Measurements from ENCODE around the gene EID3.

EID3 gene

DNA sequence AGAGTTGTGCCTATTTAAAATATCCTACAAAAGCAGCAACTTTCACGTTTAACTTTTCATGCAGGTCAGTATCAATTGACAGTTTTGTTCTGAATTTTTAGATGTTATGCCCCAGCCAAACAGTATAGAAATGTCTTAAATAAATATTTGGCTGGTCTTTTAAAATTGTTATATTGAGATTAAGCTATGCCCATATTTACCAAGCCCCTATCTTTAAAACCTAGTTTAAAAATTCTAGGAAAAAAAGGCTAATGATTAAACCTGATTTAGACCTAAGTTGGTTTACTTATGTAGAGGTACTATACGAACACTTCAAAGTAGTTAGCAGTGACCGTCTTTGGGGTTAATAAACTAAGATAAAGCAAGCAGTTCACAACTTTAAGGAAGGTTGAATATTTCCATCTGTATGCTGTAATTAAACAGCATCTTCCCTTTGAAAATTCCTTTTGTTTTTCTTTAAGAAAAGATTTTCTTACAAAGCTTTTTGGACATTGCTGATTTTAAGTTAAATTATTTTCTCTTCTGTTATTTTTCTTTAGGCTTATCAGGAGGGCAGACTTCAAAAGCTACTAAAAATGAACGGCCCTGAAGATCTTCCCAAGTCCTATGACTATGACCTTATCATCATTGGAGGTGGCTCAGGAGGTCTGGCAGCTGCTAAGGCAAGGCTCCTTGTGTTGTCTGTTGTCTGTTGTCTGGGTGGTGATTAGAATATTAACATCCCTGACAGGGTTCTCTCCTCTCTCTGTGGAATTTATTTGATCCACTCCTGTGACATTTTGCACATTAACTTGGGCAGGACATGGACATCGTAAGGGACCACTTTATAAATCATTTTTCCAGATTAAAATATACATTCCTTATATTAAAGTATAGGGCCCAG is 7.5 kb downstream of the EID3 start:
- Histone ChIP-seq H3K27me3 (ENCODE audit: insufficient read depth, low read length) (no peaks in the 10 kb centered on the region), H3K36me3 (ENCODE audit: insufficient read depth, low read length) (peaks cover 49% of the 10 kb centered on the region), H3K9me3 (ENCODE audit: low read length) (no peaks in the 10 kb centered on the region), H2AFZ (ENCODE audit: low read depth, low read length) (no peak overlapping the region), H3K4me3 (ENCODE audit: low read length) (no peak overlapping the region), H3K4me1 (ENCODE audit: insufficient read depth, low read length) (no peaks in the 10 kb centered on the region)

DNA sequence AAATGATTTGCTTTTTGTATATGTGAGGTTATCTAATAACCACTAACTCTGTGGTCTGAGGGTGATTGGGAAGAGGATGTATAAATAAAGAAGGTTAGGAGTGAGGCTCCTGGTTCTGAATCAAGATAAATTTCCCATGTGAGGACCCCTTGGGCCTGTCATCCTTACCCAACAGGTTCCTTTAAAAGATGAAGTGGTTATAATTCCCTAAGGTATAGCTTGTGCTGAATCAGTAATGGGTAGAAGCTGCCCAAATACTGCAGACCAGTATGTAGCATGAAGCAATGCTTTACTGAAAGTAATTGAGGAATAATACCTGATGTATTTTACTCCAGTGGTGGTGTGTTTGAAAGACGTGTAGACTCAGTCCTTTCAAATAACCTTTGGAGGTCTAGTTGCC is 8.7 kb downstream of the EID3 start:
- Histone ChIP-seq H2AFZ (ENCODE audit: low read depth, low read length) (no peak overlapping the region), H3K27me3 (ENCODE audit: insufficient read depth, low read length) (no peaks in the 10 kb centered on the region), H3K36me3 (ENCODE audit: insufficient read depth, low read length) (peaks cover 55% of the 10 kb centered on the region), H3K4me1 (ENCODE audit: insufficient read depth, low read length) (no peaks in the 10 kb centered on the region), H3K9me3 (ENCODE audit: low read length) (no peaks in the 10 kb centered on the region), H3K4me3 (ENCODE audit: low read length) (no peak overlapping the region)

DNA sequence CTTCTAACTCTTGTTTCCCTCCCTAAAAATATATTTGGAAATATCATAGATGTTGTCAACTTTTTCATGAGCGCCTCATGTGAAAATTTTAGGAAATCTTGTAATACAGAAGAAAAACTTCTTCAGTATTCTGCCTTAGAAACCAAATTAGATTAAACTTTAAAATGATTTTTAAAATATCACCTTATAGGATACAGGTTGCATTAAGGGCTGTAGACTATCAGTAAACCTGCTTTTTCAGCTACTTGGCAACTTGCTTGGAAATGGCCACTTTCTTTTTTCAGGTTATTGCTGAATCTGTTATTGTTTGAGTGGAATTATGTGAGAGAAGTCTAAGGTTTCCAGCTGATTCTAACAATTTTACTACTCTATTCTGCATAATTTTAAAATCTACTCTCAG is 9.1 kb downstream of the EID3 start:
- H3K27me3 ChIP-seq (ENCODE audit: insufficient read depth, low read length), result no peaks in the 10 kb centered on the region
- peaks cover 60% of the 10 kb centered on the region for H3K36me3 ChIP-seq (ENCODE audit: insufficient read depth, low read length)
- H3K4me1 ChIP-seq (ENCODE audit: insufficient read depth, low read length), result no peaks in the 10 kb centered on the region
- H3K4me3 ChIP-seq (ENCODE audit: low read length), result no peak overlapping the region
- H2AFZ ChIP-seq (ENCODE audit: low read depth, low read length), result no peak overlapping the region
- H3K9me3 ChIP-seq (ENCODE audit: low read length), result no peaks in the 10 kb centered on the region

DNA sequence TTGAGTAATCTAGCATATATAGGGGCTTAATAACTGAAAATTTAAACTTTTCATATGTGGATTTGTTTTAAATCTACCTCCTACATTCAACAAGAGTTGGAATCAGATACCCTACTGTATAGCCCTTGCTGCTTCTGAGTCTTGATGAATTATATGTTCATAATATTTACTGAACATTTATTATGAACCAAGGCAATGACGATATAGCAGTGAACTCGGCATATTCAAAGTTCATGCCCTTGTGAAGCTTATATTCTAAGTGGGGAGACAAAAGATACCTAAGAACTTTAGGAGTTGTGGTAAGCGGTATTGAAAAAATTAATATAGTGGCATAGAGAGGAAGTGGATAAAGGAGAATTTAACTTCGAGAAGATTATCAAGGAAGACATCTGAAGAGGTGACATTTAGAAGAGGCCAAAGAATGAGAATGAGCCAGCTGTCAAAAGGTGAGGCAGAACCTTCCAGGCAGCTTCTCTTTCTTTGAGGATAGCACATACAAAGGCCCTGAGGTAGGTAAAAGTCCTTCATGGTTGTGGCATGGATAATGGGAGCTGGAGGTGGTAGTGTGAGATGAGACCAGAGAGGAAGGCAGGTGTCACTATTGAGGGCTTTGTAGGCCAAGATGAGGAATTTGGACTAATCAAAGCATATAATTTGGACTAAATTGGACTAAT is 10.2 kb downstream of the EID3 start:
- H3K36me3 ChIP-seq (ENCODE audit: insufficient read depth, low read length), result peaks cover 67% of the 10 kb centered on the region
- H3K4me3 ChIP-seq (ENCODE audit: low read length), result no peak overlapping the region
- no peaks in the 10 kb centered on the region for H3K27me3 ChIP-seq (ENCODE audit: insufficient read depth, low read length)
- no peaks in the 10 kb centered on the region for H3K9me3 ChIP-seq (ENCODE audit: low read length)
- no peak overlapping the region for H2AFZ ChIP-seq (ENCODE audit: low read depth, low read length)
- H3K4me1 ChIP-seq (ENCODE audit: insufficient read depth, low read length), result no peaks in the 10 kb centered on the region

DNA sequence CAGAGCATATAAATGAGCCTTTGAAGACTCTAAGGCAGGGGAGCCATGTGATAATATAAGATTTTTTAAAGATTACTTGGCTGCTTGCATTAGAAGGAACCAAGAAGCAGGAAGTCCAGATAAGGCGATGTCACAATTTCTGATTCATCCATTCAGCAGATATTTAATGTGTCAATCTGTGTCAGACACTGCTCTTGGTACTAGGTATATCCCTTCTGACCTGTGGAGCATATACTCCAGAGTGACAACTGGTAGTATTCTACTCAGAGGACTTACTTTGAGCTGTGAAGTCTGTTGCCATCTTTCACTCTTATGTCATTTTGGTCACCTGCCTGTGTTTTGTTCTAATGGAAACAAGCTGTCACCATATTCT is 10.7 kb downstream of the EID3 start:
- H3K27me3 ChIP-seq (ENCODE audit: insufficient read depth, low read length), result no peaks in the 10 kb centered on the region
- H3K9me3 ChIP-seq (ENCODE audit: low read length), result no peaks in the 10 kb centered on the region
- H3K36me3 ChIP-seq (ENCODE audit: insufficient read depth, low read length), result peaks cover 70% of the 10 kb centered on the region
- no peak overlapping the region for H2AFZ ChIP-seq (ENCODE audit: low read depth, low read length)
- no peak overlapping the region for H3K4me3 ChIP-seq (ENCODE audit: low read length)
- H3K4me1 ChIP-seq (ENCODE audit: insufficient read depth, low read length), result no peaks in the 10 kb centered on the region

DNA sequence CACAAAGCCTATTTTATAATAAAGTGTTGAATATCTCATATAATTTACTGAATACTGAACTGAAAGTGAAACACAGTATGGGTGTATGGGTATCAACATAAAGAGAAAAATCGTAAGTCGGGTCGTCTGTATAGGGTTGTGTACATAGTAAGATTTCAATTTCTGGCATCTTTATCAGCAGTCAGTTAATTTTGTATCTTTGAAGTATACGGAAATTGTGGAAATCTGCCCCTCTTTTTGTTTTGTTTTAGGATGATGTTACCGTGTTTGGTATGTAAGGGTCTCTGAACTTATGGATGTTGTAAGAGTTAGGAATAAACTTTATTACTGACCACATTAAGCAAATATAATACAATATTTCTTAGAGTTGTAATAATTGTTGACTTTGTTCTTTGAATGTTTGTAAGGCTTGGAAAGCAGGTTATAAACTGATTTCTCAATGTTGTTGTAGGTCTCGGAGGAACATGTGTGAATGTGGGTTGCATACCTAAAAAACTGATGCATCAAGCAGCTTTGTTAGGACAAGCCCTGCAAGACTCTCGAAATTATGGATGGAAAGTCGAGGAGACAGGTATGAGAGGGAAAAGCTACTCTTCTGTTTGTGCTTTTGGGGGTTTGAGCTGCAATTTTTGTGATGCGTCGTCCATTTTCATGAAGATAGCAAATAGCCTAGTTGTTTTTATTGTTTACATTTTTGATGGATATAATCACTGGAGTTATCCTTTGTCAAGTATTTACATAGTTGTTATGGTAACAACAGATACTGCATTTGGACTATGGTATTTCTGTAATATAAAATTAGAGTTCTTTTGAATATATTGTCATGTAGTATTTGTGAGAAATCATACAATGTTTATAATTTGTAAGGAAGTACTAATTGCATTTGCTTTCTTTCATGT is 12.0 kb downstream of the EID3 start:
- no peaks in the 10 kb centered on the region for H3K27me3 ChIP-seq (ENCODE audit: insufficient read depth, low read length)
- no peaks in the 10 kb centered on the region for H3K9me3 ChIP-seq (ENCODE audit: low read length)
- no peak overlapping the region for H2AFZ ChIP-seq (ENCODE audit: low read depth, low read length)
- no peaks in the 10 kb centered on the region for H3K4me1 ChIP-seq (ENCODE audit: insufficient read depth, low read length)
- H3K36me3 ChIP-seq (ENCODE audit: insufficient read depth, low read length), result peaks cover 76% of the 10 kb centered on the region
- no peak overlapping the region for H3K4me3 ChIP-seq (ENCODE audit: low read length)

DNA sequence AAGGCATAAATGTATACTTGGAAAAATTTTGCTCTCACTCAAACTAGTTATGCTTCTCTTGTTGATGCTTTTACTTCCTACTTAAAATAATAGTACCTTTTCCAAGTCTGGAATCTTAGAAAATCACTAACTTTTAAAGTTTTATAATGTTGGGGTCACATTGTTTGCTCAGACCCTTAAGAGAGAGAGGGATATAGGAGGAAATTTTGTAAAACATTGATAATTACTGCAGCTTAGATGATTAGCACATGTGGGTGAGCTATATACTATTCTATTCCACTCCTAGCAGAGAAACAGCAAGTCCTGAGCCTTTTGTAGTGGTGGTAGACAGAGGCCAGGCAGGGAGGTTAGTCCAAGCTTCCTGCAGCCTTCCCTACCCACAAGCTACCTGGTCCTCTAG is 13.4 kb downstream of the EID3 start:
- Histone ChIP-seq H3K9me3 (ENCODE audit: low read length) (no peaks in the 10 kb centered on the region), H2AFZ (ENCODE audit: low read depth, low read length) (no peak overlapping the region), H3K27me3 (ENCODE audit: insufficient read depth, low read length) (no peaks in the 10 kb centered on the region), H3K4me1 (ENCODE audit: insufficient read depth, low read length) (no peaks in the 10 kb centered on the region), H3K36me3 (ENCODE audit: insufficient read depth, low read length) (peaks cover 84% of the 10 kb centered on the region), H3K4me3 (ENCODE audit: low read length) (no peak overlapping the region)

DNA sequence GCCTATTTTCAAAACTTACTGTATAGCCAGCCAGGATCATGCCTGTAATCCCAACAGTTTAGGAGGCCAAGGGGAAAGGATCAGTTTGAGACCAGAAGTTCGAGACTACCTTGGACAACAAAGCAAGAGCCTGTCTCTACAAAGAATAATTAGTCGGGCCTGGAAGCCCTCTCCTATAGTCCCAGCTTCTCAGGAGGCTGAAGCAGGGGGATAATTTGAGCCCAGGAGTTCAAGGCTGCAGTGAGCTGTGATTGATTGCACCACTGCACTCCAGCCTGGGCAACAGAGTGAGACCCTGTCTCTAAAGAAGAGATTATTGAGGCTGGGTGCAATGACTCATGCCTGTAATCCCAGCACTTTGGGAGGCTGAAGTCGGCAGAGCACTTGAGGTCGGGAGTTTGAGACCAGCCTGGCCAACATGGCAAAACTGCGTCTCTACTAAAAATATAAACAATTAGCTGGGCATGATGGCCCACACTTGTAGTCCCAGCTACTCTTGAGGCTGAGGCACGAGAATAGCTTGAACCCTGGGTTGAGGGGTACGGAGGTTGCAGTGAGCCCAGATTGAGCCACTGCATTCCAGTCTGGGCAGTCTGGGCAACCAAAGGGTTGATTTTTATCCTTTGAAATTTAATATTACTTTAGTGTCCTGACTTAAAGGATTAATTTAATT is 14.1 kb downstream of the EID3 start:
- Histone ChIP-seq H3K9me3 (ENCODE audit: low read length) (no peaks in the 10 kb centered on the region), H3K27me3 (ENCODE audit: insufficient read depth, low read length) (no peaks in the 10 kb centered on the region), H2AFZ (ENCODE audit: low read depth, low read length) (no peak overlapping the region), H3K4me1 (ENCODE audit: insufficient read depth, low read length) (no peaks in the 10 kb centered on the region), H3K36me3 (ENCODE audit: insufficient read depth, low read length) (peaks cover 84% of the 10 kb centered on the region), H3K4me3 (ENCODE audit: low read length) (no peak overlapping the region)

DNA sequence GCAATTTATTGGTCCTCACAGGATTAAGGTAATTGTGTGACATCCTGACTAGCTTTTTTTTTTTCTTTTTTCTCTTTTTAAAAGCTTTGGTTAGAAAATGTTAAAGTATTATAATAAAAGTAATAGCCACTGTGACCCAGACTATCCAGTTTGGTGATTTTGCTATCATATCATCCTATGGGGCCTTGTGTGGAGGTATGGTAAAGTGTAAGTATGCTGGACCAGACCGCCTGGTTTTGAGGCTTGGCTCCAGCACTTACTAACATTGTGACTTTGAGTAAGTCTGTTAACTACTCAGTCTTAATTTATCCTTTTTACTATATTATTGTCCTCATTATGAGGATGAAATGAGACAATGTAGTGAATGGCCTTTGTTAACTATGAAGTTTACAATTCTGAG is 15.5 kb downstream of the EID3 start:
- Histone ChIP-seq H3K36me3 (ENCODE audit: insufficient read depth, low read length) (peaks cover 74% of the 10 kb centered on the region), H2AFZ (ENCODE audit: low read depth, low read length) (no peak overlapping the region), H3K9me3 (ENCODE audit: low read length) (no peaks in the 10 kb centered on the region), H3K27me3 (ENCODE audit: insufficient read depth, low read length) (no peaks in the 10 kb centered on the region), H3K4me3 (ENCODE audit: low read length) (no peak overlapping the region), H3K4me1 (ENCODE audit: insufficient read depth, low read length) (no peaks in the 10 kb centered on the region)

DNA sequence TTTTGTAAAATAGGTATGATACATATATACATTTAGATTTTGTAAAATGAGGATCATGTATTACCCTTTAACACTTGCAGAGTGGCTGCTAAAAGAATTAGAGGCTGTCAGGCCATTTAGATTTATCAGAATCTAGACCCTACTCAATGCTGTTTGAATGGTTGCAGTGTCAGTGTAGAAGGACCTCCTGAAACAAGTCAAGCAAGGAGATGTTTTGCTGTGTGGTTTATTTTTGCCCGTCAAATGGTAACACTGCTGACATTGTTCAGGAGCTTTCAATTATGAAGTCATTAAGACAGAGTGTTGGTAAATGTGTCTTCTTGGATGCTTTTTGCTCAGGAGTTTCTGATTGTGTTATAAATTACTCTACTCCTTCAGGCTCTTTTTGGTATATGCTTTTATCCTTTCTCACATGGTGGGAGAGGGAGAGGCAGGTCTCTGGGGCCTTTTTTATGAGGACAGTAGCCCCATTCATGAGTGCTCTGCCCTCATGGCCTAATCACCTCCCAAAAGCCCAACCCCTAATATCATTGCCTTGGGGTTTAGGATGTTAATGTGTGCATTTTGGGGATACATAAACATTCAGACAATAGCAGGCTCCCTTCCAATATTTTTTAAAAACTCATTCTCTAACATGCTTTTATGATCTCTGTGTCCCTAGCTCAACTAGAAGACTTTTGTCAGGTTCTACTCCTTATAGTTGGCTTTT is 16.5 kb downstream of the EID3 start:
- no peak overlapping the region for H3K4me3 ChIP-seq (ENCODE audit: low read length)
- H2AFZ ChIP-seq (ENCODE audit: low read depth, low read length), result no peak overlapping the region
- no peaks in the 10 kb centered on the region for H3K4me1 ChIP-seq (ENCODE audit: insufficient read depth, low read length)
- H3K27me3 ChIP-seq (ENCODE audit: insufficient read depth, low read length), result no peaks in the 10 kb centered on the region
- peaks cover 75% of the 10 kb centered on the region for H3K36me3 ChIP-seq (ENCODE audit: insufficient read depth, low read length)
- no peaks in the 10 kb centered on the region for H3K9me3 ChIP-seq (ENCODE audit: low read length)

DNA sequence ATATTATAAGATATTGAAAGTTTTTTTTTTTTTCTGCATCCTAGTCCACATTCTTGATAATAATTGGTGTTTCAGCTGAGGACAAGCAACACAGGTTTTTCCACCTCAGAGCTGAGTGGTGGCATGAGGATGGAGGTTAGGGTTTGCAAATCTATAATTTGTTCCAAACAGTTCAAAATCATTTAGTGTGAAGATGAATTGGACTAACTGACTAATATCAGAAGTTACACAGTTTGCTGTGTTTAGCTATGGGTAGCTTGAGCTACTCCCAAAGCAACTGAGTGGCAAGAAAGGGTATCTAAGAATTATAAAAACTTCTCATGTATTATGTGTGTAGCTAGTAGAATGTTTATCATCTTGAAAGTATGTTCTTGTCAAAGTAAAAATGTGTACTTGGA is 17.1 kb downstream of the EID3 start:
- peaks cover 75% of the 10 kb centered on the region for H3K36me3 ChIP-seq (ENCODE audit: insufficient read depth, low read length)
- H2AFZ ChIP-seq (ENCODE audit: low read depth, low read length), result no peak overlapping the region
- H3K4me3 ChIP-seq (ENCODE audit: low read length), result no peak overlapping the region
- no peaks in the 10 kb centered on the region for H3K4me1 ChIP-seq (ENCODE audit: insufficient read depth, low read length)
- no peaks in the 10 kb centered on the region for H3K9me3 ChIP-seq (ENCODE audit: low read length)
- no peaks in the 10 kb centered on the region for H3K27me3 ChIP-seq (ENCODE audit: insufficient read depth, low read length)

DNA sequence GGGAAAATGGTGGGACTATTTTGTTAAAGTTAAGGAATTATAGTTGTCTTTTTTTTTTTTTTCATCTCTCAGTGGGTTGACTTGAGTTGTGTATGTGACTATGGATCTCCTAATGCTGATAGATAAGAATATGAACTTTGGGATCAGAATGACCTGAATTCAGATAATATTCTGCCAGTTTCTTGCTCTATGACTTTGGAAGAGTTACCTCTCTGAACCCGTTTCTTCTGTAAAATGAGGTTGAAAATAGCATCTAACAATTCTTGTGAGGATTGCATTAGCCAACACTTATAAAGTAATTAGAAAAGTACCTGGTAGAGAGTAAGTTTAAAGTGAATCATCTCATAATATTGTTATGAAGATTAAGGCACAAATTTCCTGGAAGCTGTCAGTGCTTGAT is 18.4 kb downstream of the EID3 start:
- Histone ChIP-seq H3K4me1 (ENCODE audit: insufficient read depth, low read length) (no peaks in the 10 kb centered on the region), H3K4me3 (ENCODE audit: low read length) (no peak overlapping the region), H3K36me3 (ENCODE audit: insufficient read depth, low read length) (peaks cover 76% of the 10 kb centered on the region), H2AFZ (ENCODE audit: low read depth, low read length) (no peak overlapping the region), H3K27me3 (ENCODE audit: insufficient read depth, low read length) (no peaks in the 10 kb centered on the region), H3K9me3 (ENCODE audit: low read length) (no peaks in the 10 kb centered on the region)

Measured in neuron (in vitro differentiated cells).